CD4-positive, alpha-beta T cell treated with Interleukin-2 at 100 ng/mL for 4 hours (primary cell): ENCODE measurements around the gene SDC1.

Experiments used
- DNase-seq: peaks from one replicate; pipeline ENCODE4 v3.0.0-alpha.2; 2020; ENCODE audit warnings: low spot score

Gene SDC1

DNA sequence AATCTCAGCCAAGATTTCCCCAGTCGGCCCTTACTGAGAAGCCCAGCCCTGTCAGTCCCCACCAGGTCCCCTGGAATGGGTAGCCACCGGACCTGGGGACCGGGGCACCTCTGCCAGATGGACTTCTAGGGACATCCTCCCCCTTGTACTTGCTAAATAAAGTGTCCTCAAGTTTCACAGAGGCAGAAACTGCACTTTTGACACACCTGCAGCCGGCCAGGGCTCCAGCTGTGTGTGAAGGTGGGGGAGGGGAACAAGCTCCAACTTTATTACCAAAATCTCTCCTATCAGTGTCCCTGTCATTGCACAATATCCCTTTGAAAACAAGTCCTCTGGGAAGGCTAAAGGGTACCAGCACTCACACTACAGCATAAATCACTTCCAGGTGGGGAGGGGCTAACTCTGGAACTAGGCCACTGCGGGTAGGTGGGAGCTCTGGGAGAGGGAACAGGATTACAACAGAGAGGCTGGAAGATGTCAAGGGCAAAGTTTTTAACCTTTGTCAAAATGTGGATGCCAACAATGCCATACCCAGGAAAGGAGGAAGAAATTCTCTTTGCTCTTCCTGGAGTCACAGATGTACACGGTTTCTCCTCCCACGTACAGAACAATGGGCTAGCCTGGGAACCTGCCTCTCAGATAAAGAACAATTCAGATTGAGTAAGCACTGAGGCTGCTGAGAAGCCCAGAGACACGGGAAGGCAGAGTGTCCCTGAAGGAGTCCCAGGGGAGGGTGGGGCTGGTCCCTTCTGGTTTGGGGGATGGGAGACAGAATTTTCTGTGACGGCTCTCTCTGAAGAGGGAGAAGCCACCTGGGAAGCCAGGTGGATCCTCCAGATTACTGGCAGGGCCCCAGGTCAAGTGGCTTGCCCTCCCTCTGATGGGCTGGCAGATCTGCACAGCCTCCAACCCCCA is 11.0 kb downstream of the SDC1 start:
- no peak for DNase-seq

DNA sequence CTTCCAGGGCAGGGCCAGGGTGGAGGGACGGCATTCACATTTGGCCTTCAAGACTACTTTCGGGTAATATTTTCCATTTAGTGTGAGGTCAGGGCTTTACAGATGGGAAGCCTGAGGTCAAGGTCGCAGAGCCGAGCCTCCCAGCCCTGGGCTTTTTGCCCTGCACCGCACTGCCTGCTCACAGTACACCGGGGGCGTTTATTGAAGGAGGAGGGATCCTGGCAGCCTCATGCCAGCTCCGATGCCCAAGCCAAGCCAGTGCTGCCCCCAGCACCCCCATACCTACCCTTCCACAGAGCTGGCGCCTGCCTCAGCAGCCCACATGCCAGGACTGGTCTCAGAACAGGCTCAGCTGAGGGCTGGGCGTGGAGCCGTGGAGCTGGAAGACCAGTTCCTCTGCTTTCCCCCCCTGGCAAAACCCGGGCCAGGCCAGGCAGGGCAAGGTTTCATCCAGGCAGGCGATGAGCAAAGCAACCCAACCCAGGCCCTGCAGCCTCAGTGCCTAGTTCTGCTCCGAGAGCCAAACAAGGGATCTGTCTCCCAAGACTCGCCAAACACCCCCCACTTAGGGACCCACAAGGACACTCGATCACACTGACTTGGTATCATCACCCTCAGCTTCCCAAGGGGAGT is 11.9 kb downstream of the SDC1 start:
- no peak for DNase-seq

DNA sequence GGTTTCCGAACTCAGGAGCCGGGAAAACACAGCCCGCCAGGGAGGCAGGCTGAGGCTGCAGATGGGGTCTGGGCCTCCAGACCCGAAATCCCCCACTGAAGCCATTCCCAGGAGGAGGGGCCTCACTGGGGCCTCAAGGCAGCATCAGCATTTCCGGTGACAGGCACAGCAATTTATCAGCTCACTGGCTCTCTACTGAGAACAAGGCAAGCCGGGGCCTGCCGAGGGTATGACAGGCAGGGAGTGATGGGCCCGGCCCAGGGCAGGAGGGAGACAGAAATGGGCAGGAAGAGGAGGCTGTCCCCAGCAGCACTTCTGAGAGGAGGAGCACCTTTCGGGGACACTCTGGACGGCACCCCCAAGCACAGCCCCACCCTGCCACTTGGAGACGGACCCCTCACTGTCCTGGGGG is 12.5 kb downstream of the SDC1 start:
- DNase-seq: no peak

DNA sequence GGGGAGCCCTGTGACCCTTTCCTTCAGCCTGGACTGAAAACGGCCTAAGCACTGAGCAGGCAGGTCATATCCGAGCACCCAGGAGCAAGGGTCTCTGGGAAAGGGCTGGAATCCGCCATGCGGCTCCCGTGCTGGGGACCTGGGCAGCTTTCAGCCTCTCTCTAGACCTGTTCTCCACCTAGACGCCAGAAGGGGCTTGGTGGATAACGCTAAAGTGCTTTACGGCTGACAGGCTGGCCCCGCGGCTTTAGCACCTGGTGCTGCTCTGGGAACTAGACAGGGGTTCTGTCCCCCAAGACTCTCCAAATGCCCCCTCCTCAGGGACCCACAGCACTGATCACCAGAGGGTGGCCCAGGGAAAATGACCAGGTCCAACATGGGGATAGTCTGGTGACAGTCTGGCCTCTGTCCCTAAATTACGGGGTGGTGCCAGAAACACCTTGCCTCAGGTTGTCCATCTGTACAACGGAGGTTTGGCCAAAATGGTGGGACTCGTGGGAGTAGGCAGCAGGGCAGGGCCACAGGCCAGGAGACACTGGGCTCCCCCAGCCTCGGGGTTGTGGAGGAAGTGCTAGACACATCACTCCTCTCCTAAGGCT is 13.0 kb downstream of the SDC1 start:
- DNase-seq: no peak

DNA sequence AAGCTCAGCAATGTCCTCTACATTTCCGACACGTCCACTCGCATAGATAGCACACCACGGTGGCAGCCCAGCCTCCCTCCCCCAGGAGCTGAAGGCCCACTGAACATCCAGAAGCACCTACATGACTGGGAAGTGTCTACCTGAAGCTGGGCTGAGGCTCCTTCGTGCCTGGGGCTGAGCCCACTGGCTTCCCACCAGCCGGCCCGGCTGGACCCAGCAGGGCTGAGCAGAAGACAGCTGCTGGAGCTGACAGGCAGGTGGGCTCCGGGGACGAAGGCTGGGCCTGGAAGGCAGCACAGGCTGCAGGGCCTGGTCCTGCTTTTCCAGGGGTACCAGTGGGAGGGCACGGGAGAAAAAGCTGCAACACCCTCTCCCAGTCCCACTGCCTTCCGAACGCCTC is 13.5 kb downstream of the SDC1 start:
- no peak for DNase-seq

DNA sequence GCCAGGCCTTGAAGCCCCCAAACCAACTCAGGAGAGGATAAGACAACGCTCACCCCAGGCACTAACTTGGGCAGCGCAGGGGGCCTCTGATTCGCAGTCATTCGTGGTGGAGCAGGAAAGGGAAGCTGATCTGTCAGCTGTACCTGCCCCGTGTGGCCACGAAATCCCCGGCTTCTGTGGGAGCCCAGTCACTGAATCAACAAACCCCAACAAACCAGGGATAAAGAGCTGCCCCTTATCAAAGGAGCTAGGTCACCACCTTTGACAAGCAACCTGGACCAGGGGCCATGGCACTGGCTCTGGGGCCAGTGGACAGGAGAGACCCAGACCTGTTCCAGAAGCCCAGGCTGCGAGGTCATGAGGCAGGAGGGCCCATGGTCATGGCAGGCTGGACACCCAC is 14.5 kb downstream of the SDC1 start:
- no peak for DNase-seq

DNA sequence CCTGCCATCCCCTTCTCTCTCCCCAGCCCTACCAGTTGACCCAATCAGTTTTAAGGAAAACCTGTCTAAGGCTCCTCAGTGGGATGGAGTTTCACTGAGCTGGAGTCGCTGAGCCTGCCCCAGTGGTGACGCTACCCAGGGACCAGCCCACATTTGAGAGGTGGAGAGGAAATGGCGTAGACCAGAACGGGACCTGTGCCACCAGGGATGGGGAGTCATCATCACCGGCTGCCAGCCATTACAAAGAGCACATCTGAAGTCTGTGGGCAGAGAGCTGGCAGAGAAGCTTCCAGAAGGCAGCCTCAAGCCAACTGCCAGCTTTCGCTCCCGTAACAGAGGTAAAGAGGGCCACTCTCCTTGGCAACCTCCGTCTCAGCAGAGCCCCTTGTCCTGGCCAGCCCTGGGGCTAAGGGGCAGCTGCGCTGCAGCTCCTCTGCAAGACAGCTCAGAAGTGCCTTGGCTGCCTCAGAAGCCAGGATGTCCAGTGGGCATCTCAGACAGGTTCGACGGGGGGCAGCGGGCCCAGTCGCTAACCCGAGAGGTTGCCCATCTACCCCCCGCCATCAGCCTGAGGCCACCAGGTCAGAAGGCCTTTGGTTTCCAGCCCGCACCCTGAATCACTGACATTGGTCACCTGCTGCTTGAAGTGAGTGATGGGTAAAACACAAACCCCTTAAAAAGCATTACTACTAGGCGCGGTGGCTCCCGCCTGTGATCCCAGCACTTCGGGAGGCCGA is 15.4 kb downstream of the SDC1 start:
- no peak for DNase-seq

DNA sequence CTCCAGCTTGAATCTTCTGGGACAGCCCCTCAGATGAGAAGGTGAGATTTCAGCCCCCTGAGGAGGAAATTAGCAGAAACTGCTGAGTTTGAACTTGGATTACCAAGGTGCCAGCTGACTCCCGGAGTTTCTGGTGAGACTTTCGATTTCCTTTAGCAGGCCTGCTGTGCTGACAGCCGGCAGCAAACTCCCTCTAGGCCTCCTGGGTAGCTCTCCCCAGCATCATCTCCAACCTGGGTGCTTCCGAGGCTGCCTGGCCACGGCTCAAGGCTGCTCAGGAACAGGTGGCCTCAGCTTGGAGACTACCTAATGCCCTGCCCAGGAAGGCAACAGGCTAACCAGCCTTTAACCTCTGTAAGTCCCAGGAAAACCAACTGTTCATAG is 16.5 kb downstream of the SDC1 start:
- DNase-seq: no peak

DNA sequence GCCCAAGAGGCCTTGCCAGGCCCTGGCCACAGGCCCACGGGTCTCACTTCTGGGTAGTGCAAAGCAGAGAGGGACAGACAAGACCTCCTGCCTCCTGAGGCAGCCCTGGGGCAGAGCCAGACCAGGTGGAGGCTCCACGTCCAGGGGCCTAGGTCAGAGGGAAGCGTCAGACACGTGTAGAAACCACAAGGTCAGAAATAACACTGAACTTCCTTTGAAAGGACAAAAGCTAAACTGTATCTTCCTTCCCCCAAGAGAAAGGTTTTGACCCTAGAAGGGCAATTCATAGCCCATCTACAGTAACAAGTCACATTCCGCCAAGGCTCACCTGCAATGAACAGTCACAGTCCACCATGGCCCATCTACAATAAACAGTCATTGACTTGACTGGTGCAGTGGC is 17.9 kb downstream of the SDC1 start:
- no peak for DNase-seq

DNA sequence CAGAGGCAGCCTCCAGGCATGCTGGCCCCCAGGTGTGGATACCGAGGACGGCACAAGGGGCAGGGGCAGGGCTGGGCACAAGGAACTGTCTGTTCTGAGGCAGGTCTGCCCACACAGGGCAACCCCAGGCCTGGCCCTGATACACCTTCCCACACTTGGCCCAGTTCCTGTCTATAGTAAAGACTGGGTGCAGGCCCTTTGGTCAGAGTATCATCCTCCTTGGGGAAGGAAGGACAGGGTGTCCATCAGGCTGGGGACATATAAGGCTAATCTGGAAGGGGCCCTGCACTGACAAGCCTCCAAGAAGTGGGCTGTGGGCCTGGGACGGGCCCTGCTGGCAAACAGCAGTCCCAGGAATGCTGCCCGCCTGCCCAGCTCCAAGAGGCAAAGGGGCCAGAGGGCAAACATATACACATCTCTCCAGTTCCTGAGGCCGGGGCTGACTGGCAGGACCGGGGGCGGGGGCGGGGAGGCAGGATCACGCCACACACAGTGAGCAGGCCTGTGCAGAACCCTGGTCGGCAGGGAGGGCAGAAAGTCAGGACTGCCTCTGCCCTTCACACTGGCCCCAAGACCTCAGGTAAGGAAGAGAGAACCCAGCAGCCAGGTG is 18.9 kb downstream of the SDC1 start:
- no peak for DNase-seq

DNA sequence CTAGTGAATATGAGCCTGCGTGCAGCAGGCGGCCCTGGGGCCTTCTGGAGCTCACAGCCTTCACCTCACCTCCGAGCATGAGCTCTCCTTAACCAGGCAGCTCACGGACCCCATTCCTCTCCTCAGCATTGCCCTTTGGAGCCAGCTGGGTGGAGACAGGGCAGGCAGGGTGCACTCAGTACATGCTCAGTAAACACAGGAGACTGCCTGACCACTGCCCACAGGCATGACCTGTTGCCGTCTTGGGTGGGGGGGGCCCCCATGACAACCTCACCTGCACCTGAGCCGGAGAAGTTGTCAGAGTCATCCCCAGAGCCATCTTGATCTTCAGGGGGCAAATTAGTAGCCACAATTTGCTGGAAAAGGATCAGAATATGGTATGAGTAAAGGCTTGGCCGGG is 19.9 kb downstream of the SDC1 start:
- DNase-seq: no peak

DNA sequence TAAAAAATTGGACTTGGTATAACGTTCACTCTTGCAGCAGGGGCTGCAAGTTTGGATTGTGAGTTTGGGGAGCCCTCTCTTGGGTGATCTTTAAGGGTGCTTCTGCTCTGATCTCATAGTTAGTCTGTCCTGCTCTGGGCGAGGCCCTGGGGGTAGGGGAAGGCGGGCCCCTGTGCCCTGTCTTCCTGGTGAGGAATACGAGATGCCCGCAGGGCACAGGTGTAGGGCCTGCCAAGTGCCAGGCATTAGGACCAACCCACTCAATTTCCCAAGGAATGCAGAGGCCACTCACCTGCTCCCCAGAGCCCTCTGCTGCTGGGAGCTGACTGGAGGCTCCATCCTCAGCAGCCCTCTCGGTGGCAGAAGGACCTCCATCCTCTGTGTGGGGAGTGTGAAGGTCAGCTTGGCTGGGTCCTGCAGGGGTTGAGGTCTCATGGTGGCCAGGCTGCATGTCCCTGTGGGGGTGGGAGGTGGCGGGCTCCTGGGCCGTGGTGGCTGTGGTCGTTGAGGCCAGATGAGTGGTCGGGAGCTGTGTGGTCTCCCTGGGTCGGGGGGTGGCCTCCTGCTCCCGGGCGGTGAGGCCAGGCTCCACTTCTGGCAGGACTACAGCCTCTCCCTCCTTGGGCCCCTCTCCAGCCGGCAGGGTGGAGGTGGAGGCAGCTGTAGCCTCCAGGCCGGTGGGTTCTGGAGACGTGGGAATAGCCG is 21.3 kb downstream of the SDC1 start:
- DNase-seq: no peak

DNA sequence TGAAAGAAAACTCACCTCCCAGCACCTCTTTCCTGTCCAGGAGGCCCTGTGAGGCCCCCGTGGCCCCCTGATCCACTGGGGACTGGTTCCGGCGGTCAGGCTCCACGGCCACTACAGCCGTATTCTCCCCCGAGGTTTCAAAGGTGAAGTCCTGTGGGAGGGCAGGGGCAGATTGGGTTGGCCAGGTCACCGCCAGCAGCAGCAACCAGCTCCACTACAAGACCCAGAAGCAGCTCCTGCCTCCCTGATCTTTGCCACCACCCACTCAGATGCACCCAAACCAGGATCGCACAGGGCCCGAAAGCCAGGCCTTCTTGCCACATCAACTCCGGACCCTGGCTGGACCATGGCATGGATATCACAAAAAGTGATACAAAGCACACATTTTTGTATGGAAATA is 21.9 kb downstream of the SDC1 start:
- no peak for DNase-seq

DNA sequence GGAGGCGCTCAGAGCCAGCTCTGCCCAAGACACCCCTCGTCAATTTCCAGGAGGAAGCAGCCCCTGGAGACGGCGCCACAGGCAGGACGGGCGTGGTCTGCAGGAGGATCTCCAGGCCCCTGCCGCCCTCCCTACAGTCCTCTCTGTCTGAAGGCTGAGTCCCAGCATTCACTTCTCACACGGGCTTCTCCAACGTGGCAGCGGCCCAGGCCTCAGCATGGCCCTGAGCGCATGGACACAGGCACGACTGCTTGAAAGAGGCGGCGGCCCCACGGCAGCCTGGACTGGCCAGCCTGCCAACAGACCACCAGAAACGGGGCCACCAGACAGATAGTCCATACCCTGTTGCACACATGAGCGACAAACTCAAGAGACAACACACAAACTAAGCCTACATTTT is 23.3 kb downstream of the SDC1 start:
- DNase-seq: no peak

DNA sequence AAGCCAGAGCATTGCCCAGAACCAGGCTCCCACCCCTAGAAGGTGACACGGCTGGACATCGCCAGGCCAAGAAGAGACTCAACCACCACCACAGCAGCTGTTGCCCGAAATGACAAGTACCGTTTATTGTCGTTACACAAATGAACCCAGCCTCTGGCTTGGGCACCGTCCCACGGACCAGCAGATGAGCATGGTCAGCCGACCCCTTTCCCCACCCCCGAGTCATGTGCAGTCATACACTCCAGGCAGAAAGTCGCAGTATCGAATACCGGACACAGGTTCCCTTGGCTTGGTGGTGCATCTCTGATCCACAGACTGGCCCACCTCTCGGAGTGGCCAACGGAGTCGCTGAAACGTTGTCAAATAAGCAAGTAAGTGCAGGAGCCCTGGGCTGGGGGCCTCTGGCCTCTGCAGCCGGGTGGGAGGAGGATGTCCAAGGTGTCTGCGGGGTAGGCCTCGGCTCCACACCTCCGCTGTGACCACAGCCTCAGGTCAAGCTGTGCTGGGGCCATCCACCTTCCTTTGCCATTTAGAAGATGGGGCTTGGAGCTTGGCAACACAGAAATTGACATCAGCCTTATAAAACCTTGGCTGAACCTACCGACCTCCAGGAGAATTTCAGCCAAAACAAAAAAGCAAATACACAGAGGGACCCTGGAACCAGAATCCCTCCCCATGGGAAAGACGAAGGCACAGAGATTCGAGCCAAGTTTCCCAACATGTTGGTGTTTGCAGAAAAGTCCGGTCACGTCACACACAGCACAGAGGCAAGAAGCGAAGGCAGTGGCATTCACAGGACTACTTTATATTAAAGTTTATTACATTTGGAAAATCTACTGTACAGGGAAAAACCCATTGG is 24.0 kb downstream of the SDC1 start:
- no peak for DNase-seq

DNA sequence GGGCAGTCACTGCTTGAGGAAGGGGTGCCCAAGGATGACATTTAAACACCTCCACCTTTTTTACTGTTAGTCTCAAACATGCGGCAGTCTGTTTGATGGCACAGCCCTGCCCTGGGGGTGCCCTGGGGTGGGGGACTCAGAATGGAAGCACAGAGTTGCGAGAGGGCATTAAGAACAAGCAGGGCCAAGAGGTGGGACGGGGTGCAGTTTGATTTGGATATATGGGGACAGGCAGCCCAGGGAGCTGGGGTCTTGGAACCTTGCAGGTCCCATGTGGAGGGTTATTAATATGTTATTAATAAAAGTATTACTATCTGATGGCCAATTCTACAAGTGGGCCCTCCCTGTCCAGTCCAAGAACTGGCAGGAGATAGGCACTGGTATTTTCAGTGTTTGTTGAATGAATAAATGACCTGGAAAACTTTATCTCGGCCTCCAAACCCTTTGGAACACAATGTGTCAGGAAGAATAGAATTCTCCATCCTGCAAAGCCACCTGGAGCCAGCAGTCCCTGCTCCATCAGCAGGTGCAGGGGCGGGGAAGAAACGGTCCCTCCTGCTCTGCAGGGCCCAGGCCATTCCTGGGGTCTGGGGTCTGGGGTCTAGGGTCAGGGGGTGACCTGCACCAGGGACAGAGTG is 25.2 kb downstream of the SDC1 start:
- DNase-seq: no peak

DNA sequence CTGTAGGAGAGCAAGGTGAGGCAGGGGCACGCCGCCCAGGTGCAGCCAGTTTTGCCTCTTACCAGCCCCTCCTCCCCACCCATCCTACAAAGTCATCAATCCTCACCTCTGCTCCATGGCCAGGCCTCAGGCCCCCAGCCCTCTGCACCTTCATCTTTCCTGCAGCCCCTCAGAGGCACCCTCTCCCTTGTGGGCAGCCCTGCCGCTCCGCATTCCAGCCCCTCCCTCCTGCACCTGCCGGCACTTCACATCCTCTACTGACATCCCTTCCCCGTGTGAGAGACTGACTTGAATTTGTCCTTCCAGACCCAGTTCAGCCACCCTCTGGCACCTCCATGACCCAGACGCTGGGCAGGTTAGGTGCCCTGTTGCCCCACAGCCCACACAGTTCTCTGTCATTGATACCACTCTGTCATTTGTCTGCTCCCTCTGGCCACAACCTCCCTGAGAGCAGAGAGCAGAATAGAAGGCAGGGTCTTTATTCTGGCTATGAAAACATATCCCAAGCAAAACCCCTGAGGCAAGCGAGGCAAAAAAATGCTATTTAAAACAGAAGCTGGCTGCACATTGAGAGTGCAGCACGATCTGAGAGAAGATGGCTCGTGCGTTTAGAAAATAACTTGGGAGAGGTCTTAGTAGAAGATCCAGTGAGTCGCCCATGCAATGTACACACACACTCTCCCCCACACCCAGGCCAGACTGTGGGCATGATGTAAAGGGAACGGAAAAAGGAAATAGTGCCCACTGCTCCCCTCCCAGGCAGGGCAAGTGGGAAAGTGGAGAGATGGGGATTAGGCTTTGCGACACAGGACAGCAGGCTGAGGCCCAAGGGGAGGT is 25.9 kb downstream of the SDC1 start:
- DNase-seq: no peak

DNA sequence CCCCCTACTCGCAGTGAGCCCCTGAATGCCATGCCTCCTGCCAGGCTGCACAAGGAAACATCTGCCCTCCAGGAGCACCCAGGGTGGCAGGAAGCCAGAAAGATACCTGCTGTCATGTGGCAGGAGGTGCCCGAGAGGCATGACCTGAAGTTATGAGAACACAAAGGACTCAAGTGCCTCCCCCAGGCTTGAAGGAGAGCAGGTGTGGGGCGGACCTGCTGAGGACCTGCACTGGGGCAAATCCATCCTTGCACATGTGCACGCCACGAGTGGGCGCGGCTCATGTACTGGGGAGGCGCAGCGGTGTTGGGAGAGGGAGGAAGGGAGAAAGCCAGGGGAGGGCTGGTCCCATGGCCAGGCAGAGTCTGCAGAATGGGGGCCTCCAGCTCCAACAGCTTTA is 26.9 kb downstream of the SDC1 start:
- DNase-seq: no peak

DNA sequence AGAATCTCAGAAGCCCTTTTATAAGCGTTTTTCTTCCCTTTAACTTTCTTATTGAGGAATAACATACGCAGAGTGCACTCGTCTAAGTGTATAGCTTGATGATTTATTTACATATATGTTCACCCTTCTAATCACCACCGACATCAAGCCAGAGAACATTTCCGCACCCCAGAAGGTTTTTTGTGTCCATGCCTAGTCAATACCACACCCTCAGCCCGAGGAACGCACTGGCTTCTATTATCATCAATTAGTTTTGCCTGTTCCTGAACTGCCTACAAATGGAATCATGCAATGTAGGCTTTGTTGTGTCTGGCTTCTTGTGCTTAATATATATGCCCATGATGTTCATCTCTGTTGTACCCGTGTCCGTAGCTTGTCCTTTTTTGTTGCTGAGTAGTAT is 27.7 kb downstream of the SDC1 start:
- no peak for DNase-seq
